Fibroblast of lung (primary cell): Measurements from ENCODE around the gene UQCRH.

Source experiments
- CTCF ChIP-seq, 2 donors: IDR thresholded peaks in 1 of 2; conservative IDR thresholded peaks in 1 of 2; 1 replicate in 1 of 2; 2 replicates in 1 of 2; pipeline ENCODE4 v1.5.1; 2011 to 2012; ENCODE audit warnings: low read length in 2 of 2, control low read depth in 1 of 2, inconsistent platforms in 1 of 2, low read depth in 1 of 2, mild to moderate bottlenecking in 1 of 2
- EZH2 ChIP-seq: IDR thresholded peaks from 2 replicates; pipeline ENCODE4 v1.5.1; 2012; ENCODE audit warnings: low read length, control low read depth, mild to moderate bottlenecking; ENCODE audit errors: missing control alignments

GRCh38 chr1:46303038-46303871 is at the start of gene UQCRH, which contains the start of gene LRRC41:
- TF ChIP-seq CTCF (conservative IDR thresholded peaks at IDR 0.05 in 1 of 2, IDR thresholded peaks at IDR 0.05 in 1 of 2; ENCODE audit: low read depth in 1 of 2, low read length in 2 of 2) (no peak), EZH2 (no peak)
